ENCODE measurements around the gene LRRC23. TPM values are rescaled to one million over a fixed set of nuclear protein-coding genes. Genes with fewer than 3 reads are reported as not detected.
A peak's percentile ranks its signal among the peaks of the same experiment; 100 is the strongest.
"Not testable (repeated sequence)": the region's sequence is repeated elsewhere in the genome, so short reads cannot be mapped to it uniquely, and the experiment has no call there.

The LRRC23 gene
- polyA plus RNA-seq, 1 of the 3 experiments (the other 2 are of a cell fraction): 11.9 TPM

GRCh38 chr12:6873094-6874014 is 31.3 kb upstream of the LRRC23 start, which contains the start of gene SPSB2 (continued):
- TF ChIP-seq ZBTB33 (IDR thresholded peaks at IDR 0.05; ENCODE audit: borderline replicate concordance, low read depth) (no peak), TEAD4 (IDR thresholded peaks at IDR 0.05; ENCODE audit: borderline replicate concordance, insufficient read depth) (no peak), FOXM1 (IDR thresholded peaks at IDR 0.05; ENCODE audit: low read depth) (no peak), TCF12 (IDR thresholded peaks at IDR 0.05) (no peak), GABPA (IDR thresholded peaks at IDR 0.05; ENCODE audit: low read depth) (peak; percentile 69), POLR2AphosphoS5 (IDR thresholded peaks at IDR 0.05; ENCODE audit: low read depth, low read length) (peak; percentile 76), RAD21 (IDR thresholded peaks at IDR 0.05; ENCODE audit: low read length) (no peak)

GRCh38 chr12:6874015-6874368 is 30.6 kb upstream of the LRRC23 start:
- H4K20me1 ChIP-seq (ENCODE audit: insufficient read depth): peaks cover 33% of the 10 kb centered on the region
- ChIA-PET POLR2A (interaction anchor here (1.2 to 4.0 kb wide), 4 partner anchors 11 to 108 kb away, joined by 3 to 45 read pairs (median 16); partner anchors contain the start of genes CDCA3, PTMS and USP5), CTCF (interaction anchor here (1.2 to 7.5 kb wide), 6 partner anchors 9 to 65 kb away, joined by 3 to 85 read pairs (median 33); partner anchors contain the start of genes LRRC23 and P3H3)
- H3K4me2 ChIP-seq: peak overlapping the region; percentile 100
- peaks cover 19 to 26% of the 10 kb centered on the region in 2 experiments for H3K36me3 ChIP-seq (replicated peaks in 1 of 2; ENCODE audit: control insufficient read depth in 1 of 2, insufficient read depth in 2 of 2, low read length in 1 of 2)
- WGBS (ENCODE audit: low lambda C conversion rate): 65% methylated on average over 9 of the region's 9 CpGs
- H3K9ac ChIP-seq: peak overlapping the region; percentile 89
- H3K27ac ChIP-seq (ENCODE audit: low read depth in 2 of 2, low read length in 1 of 2): peak overlapping the region; percentile 69 to 73
- peaks cover 57% of the 10 kb centered on the region for H3K79me2 ChIP-seq (ENCODE audit: insufficient read depth)
- not testable (repeated sequence) for H3K27me3 ChIP-seq (ENCODE audit: insufficient read depth); DNase-seq; H3K9me3 ChIP-seq; H3K9me2 ChIP-seq
- peaks cover 29 to 32% of the 10 kb centered on the region in 2 experiments for H3K4me1 ChIP-seq (ENCODE audit: control insufficient read depth in 1 of 2, insufficient read depth in 2 of 2, low read depth in 1 of 2, low read length in 1 of 2)
- peaks cover 35% of the 10 kb centered on the region for H3F3A ChIP-seq (replicated peaks; ENCODE audit: insufficient read depth)
- H2AFZ ChIP-seq (ENCODE audit: low read depth): peak overlapping the region; percentile 42
- H3K4me3 ChIP-seq (ENCODE audit: low read depth in 2 of 2, low read length in 1 of 2): peak overlapping the region; percentile 64 to 91

GRCh38 chr12:6879824-6880223 is 24.8 kb upstream of the LRRC23 start:
- CTCF ChIA-PET: interaction anchor here (1.0 to 2.5 kb wide), 2 partner anchors 11 to 34 kb away, joined by 3 to 9 read pairs; no protein-coding TSS in a partner anchor

More at GRCh38 chr12:6879824-6880223, 24.8 kb upstream of the LRRC23 start:
- H3K9ac ChIP-seq; H3K4me1 ChIP-seq (ENCODE audit: control insufficient read depth in 1 of 2, insufficient read depth in 2 of 2, low read depth in 1 of 2, low read length in 1 of 2); H2AFZ ChIP-seq (ENCODE audit: low read depth); H3K27me3 ChIP-seq (ENCODE audit: insufficient read depth); H3K9me2 ChIP-seq; H3K4me3 ChIP-seq (ENCODE audit: low read depth in 2 of 2, low read length in 1 of 2); H3K4me2 ChIP-seq; H3K9me3 ChIP-seq; POLR2A ChIA-PET; DNase-seq; H3K36me3 ChIP-seq (replicated peaks in 1 of 2; ENCODE audit: control insufficient read depth in 1 of 2, insufficient read depth in 2 of 2, low read length in 1 of 2); H3K27ac ChIP-seq (ENCODE audit: low read depth in 2 of 2, low read length in 1 of 2); H4K20me1 ChIP-seq (ENCODE audit: insufficient read depth); H3F3A ChIP-seq (replicated peaks; ENCODE audit: insufficient read depth): not testable (repeated sequence)
- peaks cover 12% of the 10 kb centered on the region; the same call in 1 of the 2 replicates for H3K79me2 ChIP-seq (ENCODE audit: insufficient read depth)
- 96% methylated on average over 11 of the region's 11 CpGs for WGBS (ENCODE audit: low lambda C conversion rate)
